HG03439 (cell line): ENCODE measurements around the gene DDAH2.

Experiments used
- ATAC-seq: cut with Tn5 transposase; IDR thresholded peaks from one replicate; pipeline ENCODE4 v1.9.1; 2021; ENCODE audit warnings: mild to moderate bottlenecking, moderate library complexity; ENCODE audit not compliant: unreplicated experiment

DDAH2 gene

DNA sequence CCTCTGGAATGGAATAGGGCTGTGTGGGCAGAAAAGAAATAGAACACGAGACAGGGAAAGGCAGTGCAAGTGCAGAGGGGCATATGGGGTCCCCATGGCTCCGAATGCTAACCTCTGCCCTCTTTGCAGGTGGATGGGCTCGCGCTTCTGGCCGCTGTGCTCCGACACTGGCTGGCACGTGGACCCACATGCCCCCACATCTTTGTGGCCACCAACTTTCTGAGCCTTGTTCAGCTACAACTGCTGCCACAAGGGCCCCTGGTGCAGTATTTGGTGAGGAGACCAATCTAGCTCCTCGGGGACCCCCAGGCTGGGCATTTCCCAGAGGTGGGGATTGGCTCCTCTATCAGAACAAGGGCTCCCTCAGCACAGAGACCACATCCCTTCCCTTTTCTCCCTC lies 32.2 kb upstream of the DDAH2 start:
- no peak for ATAC-seq

DNA sequence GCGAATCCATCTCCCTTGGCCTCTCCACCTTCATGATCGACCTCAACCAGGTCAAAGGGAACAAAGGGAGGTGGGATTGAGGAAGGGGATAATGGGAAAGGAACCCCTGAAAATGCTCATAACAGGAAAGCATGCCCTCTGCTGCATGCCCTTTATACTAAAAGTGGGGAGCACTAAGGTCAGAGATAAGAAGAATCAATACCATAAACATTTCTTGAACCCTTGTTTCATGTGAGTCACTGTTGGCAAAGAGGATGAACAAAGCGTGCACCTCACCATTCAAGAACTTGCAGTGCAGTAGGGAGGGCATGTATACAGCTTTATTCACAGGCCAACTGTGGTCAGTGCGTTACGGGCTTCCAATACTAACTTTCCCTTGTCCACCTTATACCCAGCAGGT lies 31.7 kb upstream of the DDAH2 start:
- ATAC-seq = no peak

DNA sequence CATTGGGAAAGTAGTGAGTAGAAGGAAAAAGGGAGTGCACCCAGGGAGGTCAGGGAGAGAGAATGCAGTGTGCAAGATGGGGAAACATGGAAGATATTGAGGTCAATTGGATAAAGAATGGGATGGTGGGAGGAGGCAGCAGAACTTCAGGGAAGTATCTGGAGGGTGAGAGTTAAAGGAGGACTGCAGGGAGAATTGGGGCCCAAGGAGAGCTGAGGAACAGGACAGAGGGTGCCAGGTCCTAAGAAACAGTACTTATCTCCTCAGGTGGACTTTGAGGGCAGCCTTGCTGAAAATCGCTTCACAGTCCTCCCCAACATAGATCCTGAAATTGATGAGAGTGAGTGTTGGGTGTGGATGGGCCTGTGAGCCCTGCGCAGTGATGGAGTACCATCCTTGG lies 29.2 kb upstream of the DDAH2 start:
- ATAC-seq = no peak

DNA sequence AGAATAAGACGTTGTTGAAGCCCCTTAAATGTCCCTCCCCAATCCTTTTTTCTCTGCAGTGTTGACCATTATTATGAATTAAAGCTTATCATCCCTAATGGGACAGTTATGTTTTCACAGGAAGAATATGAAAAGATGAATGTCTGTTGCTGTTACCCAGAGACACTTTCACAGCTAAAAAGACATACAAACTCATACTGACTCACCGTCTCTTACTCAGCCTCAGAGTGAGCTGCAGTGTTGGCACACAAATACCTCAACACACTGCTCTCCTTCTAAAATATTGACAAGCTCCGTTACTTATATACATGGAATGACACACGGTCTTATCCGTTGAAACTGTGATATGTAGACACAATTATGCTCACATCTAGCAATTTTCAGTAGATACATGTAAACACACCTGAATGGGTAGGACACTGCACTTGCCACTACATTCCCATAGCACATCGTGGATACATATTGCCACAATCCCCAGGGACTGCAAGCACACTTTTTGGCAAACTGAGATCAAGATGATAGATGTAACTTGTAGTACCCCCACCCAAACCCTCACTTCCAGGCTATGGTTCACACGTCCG lies 23.7 kb upstream of the DDAH2 start:
- ATAC-seq = no peak

DNA sequence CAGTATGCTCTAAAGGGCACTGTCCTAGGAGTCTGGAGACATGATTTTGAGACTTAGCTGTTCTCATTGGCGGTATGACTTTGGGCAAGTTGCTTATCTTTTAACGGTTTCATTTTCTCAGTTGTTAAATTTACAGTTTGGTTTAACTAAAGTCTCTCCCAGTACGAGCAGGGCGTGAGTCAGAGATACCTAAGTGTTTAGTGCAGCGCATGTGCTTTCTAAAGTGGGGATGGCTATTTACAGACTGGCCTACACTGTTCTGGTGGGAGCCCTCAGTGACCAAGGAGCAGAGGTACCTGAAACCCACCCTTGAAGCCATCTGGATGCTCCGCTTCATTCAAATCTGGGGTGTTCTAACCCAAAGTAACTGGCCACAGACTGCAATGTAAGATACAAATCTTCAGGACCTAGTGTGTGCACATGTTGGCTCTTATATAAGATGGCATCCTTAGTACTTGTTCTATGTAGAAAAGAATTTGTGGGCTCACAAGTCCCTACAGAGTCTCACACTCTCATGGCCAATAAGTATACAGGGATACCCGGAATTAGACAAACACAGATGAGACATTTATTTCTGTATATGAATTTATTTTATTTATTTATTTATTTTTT lies 21.4 kb upstream of the DDAH2 start:
- no peak for ATAC-seq

DNA sequence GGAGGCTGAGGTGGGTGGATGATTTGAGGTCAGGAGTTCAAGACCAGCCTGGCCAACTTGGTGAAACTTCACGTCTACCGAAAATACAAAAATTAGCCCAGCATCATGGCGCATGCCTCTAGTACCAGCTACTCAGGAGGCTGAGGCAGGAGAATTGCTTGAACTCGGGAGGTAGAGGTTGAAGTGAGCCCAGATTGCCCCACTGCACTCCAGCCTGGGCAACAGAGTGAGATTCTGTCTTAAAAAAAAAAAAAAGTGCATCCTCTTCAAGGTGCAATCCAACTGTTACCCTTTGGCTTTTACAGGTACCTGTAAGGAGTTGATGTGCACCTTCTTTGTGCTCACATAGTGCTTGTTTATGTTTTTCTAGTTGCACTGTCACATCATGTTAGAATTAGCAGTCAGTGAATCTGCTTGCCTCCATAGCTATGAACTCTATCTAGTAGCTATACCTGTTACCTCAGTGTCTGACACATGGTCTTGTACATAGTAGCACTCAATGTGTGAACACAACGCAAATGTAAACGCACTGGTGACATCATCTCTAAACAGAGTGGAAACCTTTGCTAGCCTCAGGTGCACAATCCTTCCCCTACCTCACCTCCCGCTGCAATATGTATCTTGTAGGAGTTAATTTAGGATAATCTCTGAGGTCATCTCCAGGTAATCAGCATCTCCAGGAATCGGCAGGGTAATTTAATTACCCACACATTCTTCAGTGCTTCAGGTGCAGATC lies 20.4 kb upstream of the DDAH2 start:
- no peak for ATAC-seq

DNA sequence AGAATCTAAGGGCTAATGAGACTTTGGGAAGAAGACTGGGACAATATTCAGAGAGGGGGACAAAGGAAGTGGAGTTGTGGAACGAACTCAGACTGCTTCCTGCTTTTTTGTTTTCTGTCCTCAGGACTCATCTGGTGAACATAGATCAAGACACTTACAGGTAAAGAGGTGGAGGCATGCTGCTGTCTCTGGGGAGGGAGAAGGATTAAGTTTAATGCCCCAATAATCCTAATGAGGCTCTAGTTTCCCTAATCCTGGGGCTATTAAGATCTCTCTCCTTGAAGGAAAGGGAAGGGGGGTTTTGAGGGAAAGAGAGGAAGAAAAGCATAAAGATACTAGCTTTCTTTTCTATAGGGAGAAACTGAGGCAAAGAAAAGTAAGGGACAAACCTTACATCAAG lies 15.3 kb upstream of the DDAH2 start:
- ATAC-seq = no peak

DNA sequence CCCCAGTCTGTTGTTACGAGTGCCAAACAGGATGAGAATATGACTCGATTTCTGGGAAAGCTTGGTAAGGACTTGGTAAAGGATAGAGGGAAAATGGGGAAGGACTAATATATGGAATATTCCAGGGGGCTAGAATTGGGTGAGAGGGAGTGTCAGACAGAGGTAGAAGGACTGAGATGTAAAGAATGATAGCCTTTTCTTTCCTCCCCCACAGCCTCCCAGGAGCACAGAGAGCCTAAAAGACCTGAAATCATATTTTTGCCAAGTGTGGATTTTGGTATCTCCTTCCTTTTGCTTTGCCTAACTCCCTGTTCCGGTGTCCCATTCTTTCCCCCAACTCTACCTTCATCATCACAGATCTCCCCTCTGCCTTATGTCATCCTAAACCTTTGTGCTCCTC lies 13.8 kb upstream of the DDAH2 start:
- no peak for ATAC-seq

DNA sequence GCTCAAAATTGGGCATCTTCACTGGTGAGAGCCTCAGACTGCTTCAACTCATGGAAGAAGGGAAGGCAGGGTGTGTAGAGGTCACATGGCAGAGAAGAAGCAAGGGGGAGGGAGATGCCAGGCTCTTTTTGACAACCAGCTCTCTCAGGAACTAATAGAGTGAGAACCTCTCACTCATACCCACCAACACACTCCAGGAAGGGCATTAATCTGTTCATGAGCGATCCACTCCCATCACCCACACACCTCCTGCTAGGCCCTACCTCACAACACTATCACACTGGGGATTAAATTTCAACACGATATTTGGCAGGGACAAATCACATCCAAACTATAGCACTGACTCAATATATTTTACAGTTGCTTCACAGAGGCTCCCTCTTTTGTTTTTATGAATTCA lies 12.7 kb upstream of the DDAH2 start:
- no peak for ATAC-seq

DNA sequence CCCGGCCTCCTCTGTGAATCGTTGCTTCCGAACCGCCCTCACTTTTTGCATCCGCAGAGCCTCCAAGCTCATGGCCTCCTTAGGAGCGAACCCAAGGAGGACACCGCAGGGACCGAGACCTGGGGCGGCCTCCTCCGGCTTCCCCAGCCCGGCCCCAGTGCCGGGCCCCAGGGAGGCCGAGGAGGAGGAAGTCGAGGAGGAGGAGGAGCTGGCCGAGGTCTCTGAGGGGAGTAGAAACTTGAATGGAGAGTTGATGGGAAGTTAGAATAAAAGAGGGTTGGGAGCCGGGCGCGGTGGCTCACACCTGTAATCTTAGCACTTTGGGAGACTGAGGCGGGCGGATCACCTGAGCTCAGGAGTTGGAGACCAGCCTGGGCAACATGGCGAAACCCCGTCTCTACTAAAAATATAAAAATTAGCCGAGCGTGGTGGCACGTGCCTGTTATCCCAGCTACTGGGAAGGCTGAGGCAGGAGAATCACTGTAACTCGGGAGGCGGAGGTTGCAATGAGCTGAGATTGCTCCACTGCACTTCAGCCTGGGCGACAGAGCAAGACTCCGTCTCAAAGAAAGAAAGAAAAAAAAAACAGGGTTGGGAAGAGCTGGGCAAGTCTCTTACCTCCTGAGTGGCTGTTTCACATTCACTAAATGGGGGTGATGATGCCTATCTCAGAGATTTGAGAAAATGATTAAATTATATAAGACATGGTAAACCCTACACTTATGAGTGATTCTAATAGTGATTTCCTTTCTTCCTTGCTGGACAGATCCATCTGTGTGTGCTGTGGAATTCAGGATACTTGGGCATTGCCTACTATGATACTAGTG lies 11.5 kb upstream of the DDAH2 start:
- no peak for ATAC-seq

DNA sequence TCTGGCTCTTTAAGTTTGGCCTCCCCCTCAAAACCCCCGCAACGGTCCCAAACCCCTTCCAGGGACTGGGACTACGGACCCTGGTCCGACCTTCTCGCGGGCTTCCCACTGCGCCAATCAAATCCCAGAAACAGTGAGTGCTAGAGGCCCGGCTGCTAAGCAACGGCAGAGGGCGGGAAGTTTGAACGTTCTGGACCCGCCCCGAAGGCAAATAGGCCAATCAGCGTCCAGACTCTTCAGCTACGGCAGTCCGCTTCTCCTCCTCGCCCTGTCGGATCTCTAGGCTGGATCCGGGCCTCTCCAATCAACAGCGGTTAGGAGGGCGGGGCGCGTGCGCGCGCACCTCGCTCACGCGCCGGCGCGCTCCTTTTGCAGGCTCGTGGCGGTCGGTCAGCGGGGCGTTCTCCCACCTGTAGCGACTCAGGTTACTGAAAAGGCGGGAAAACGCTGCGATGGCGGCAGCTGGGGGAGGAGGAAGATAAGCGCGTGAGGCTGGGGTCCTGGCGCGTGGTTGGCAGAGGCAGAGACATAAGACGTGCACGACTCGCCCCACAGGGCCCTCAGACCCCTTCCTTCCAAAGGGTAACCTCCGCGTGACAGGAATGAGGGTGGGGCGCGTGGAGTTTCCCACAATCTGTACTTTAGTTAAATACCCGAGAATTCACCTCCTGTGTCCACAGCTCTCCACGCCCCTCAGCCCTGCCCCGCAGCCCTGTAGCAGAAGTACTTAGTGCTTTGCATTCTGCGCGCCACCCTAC lies 10.7 kb upstream of the DDAH2 start, which contains the start of gene MSH5:
TSS of gene MSH5 (plus strand) at position 367 of the 758 bp plus-strand sequence. CDS start 462 bp downstream, outside the sequence.
- ATAC-seq = peak; percentile 77

DNA sequence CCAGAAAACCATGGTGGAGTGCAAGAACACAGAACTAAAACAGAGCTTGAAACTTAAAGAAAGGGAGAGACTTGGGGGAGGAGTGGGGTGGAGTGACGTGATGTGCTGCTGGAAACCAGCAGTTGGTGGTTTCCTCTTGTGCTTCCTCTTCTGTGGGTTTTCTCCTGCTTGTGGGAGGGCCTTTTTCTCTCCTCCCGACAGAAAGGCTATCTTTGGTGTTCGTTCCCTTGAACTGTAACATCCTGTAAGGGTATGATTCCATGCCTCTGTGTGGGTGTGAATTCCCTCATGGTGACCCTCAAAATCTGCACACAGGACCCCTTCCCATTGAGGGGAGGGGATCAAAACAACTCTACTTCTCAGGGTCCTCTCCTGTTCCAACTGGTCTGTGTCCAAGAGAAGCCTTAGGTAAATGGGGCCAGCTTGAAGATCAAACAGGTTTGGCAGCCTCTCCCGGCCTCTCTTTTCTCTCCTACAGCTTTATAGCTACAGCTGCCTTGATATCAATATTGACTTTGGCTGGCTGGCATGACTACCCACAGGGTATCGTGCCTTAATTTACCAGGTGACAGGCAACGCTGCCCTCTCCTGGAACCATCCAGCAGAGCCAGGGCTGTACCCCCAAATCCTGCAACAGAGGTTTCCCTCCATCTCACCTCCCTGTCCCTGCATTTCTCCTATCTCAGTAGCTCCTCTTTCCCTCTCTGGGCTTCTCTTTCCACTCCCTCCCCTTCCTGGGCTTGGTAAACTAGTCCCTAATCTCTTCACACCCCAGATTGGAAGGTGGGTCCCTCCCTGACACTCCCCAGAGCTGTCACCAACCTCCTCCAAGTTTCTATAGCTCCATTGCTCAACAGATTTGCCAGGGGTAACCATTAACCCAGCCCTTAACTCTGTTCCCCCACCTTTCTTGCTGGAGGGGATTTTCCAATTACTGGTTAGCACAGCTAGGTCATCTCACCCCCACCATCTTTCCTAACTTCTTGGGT lies 9.2 kb upstream of the DDAH2 start:
- no peak for ATAC-seq

DNA sequence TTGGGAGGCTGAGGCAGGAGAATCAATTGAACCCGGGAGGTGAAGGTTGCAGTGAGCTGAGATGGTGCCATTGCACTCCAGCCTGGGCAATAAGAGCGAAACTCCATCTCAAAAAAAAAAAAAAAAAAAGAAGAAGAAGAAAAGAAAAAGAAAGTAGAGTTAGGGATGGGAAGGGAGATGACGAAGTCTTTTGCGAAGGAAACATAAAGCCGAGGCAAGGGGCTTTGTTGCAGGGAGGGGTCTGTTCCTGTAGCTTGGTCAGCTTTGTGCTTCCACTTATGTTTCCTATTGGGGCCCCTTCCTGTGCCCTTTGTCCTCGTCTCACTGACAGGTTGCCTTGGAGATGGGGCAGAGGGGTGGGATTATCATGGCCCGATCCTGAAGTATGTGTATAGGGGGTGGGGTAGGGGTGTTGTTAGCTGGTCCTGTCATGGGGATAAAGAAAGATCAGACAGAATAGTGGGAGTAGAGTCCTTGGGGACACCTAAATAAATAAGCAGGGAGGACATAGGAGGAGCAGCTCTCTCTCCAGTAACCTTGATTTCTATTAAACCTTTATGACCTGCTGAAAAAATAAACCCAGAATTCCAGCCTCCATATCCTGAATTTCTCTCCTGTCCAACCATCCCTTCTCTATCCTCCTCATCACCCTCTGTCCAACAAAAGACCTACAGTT lies 8.4 kb upstream of the DDAH2 start:
- no peak for ATAC-seq

DNA sequence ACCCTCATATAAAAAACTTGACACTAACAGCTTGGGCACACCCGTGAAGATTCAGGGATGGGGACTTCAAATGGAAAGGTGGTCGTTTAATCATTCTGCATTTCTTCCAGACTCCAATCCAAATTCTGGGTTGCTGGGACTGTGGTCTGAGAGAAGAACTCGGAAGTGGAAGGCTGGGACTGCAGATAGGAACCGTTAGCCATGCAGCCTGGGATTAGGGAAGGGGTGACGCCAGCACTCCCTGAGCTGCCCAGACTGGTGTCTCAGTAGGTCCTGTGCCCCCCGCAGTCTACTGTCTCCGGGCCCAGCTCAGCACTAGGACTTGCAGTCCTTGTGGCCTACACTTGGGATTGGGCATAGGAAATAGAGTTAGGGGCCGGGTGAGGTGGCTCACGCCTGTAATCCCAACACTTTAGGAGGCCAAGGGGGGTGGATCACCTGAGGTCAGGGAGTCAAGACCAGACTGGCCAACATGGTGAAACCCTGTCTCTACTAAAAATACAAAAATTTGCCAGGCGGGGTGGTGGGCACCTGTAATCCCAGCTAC lies 7.7 kb upstream of the DDAH2 start:
- ATAC-seq = no peak

DNA sequence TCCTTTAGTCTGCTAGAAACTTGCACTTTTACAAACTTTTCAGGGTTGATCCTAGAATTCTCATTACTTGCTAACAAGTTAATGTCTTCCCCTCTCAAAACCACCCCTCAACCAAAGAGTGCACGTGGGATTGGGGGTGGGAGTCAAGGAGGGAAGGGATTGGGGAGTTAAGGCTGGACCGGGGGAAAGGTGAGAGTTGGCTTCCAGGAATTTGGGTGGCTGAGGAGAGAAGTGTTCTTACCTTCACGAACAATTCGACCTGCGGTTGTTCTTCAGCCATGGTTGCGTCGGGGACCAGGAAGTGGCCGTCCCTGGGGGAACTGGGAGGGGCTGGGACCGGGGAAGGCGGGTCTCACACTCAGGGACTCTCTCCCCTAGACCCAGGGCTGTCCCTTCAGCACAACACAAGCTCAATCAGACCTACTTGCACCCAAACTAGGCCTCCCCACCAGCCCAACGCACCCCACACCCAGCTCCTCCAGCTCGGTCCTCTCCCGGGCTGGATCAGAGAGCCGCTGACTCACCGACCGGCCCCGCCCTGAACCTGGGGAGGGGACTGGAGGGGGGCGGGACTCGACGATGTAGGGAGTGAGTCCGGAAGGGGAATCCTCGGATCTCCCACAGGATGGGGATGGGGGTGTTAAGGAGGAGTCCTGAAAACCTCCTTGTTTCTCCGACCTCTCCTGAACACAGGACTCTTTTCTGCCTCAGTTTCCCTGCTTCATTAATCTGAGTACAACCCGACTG lies 7.1 kb upstream of the DDAH2 start, which contains the start of gene CLIC1:
TSS of gene CLIC1 (minus strand) at position 510 of the 747 bp plus-strand sequence. CDS start at position 280, 230 bp downstream.
- ATAC-seq = no peak

DNA sequence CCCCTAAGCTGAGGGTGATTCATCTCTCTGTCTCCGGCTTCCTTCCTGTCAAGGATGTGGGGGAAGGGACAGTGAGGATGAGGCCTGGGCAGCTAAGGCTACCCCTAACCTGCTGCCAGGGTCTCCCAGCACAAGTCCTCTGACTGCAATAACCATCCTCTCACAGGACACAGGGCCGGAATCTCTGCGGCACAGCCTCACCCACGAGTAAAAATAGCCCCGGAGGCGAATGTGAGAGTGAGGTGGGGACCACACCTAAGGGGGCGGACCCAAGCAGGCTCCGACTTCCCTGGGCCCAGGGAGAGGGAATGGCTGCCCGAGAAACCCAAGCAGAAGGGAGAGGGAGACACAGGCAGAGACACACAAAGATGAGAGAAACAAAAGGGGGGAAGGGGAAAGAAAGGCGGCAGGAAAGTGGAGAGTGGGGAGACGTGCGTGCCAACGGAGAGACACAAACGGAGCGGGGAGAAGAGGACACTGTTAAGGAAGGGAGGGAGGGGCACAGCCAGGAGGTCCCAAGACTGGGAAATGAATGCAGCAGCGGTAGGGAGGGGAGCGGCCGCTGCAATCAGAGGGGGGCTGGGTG lies 5.8 kb upstream of the DDAH2 start:
- no peak for ATAC-seq

DNA sequence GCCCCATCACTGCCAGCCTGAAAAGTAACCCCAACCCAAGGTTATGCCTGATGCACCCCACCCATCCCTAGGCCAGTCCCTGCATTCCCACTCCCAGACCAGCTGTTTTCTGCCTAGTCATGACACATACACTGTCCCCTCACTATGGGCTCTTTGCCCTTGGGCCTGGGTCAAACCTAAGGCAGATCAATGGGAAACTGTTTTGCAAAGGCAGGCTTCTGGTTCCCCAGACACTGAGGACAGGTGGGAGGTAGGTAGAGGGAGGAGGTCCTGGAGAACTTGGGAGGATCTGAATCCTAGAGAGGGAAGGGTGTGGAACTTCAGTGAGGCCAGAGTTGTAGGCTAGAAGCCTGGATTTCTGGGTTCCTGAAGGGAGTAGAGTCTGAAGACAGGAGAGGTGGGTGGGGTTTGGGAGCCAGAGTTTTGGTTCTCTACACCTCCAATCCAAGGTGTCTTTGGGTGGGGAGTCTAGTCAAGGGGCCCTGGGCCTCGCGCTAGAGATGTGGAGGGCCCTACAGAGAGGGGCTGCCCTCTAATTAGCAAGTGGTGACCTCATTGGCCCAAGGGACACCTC lies 5.2 kb upstream of the DDAH2 start:
- no peak for ATAC-seq
